Pancreas (tissue), 10 donors: ENCODE data around the gene RAB35. TPM values are rescaled to one million over a fixed set of nuclear protein-coding genes. Genes with fewer than 3 reads are reported as not detected.

Experiments used
- ATAC-seq, 4 donors: fragments of 200-7000 bp; cut with Tn5 transposase; one replicate each; pipeline versions ENCODE4 v1.8.0 to v1.9.1; 2020; ENCODE audit warnings: mild to moderate bottlenecking in 4 of 4, moderate library complexity in 4 of 4
- DNase-seq, 6 donors: peaks; one replicate each; pipeline ENCODE4 v3.0.0-alpha.2; 2020
- FAIRE-seq: peaks from 2 replicates; lab custom pipeline; 2012; peaks lifted over from hg19 to GRCh38; lab: Jason Lieb, UNC
- H3K27ac ChIP-seq, 4 donors: fragments of 200-600 bp; sonication (generic); 1 replicate in 3 of 4; 2 replicates in 1 of 4; pipeline versions ENCODE4 v1.5.0 to v1.8.0; 2020
- H3K27me3 ChIP-seq, 4 donors: fragments of 200-600 bp; one replicate each; pipeline ENCODE4 v1.8.0; 2021
- H3K36me3 ChIP-seq, 3 donors: fragments of 200-600 bp; sonication (generic) in 1 of 3; one replicate each; pipeline versions ENCODE4 v1.5.0 to v1.8.0; 2020 to 2021
- H3K4me1 ChIP-seq, 3 donors: fragments of 200-600 bp; one replicate each; pipeline ENCODE4 v1.8.0; 2021
- H3K4me3 ChIP-seq, 4 donors: fragments of 200-600 bp; sonication (generic) in 2 of 4; one replicate each; pipeline versions ENCODE4 v1.5.0 to v1.8.0; 2020 to 2021
- H3K9me3 ChIP-seq, 4 donors: fragments of 200-600 bp; one replicate each; pipeline ENCODE4 v1.8.0; 2021
- WGBS, 2 donors: extraction: QIAGEN DNeasy Blood & Tissue Kit; methylation state at CpG; one replicate each; pipeline ENCODE4 v1.1.7; 2013; 5-methylcytosine and 5-hydroxymethylcytosine counted together
- intact Hi-C, 3 donors: fragments of 100-400 bp; cut with DNase I; formaldehyde crosslinking; loops; one replicate each; pipeline versions ENCODE4 v1.11.1 to v1.14.2; 2022
- polyA plus RNA-seq, 2 donors: library from polyadenylated mRNA; stranded (reverse); fragments of 200-250 nt; gene quantifications; one replicate each; pipeline ENCODE4 v1.2.3, GENCODE V29; 2013
- total RNA-seq, 6 donors: library from RNA; stranded (reverse); fragmentation: NEBNext Ultra II Directional in 4 of 6; extraction: Animal tissue kit (Norgen Biotek cat#: 25700) in 4 of 6; gene quantifications; one replicate each; pipeline versions ENCODE4 v1.2.1 to v1.2.4, GENCODE V29; 2021 to 2023
- TF ChIP-seq, protein P1 (sequence below), 4 donors: fragments of 200-600 bp; sonication (generic) in 3 of 4; IDR thresholded peaks; one replicate each; pipeline versions ENCODE4 v1.5.0 to v1.8.0; 2021; ENCODE audit warnings: antibody characterized with exemption in 4 of 4
- donor health status: healthy with polysubstance abuse.
- donor health status: DM: no; HTN: no; CAD: no; lungs with moderate emphysema.
- donor health status: DM: no; HTN: no; CAD: no.
- donor health status: control.
- donor health status: control.
- donor health status: Bipolar disorder and iron deficiency.
- donor health status: DM: yes; HTN: yes; CAD: no.
- donor health status: DM: no; HTN: no; CAD: no.
- donor health status: DM: no; HTN: no; CAD: no.
- donor health status: DM: yes; HTN: yes; CAD: no.

Gene RAB35
- total and polyA plus RNA-seq, 8 donors: 10.7 to 23.0 (median 14.5) TPM

DNA sequence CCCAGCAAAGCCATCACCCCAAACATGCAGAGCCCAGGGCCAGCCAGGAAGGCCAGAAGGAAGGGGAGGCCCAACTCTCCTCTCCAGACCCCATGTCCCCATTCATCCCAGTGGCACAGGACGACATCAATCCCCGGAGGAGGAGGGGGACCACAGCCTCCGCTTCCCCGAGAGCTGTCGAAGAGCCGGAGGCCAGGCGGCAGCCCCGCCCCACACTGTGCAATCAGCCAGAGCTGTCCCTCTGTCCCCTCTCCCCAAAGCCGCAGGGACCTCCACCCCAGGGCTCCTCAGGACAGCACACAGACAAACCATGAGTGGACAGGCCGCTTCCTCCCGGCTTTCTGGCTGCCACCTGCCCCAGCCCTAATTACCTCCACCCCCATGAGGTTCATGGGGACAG is 16.8 kb downstream of the RAB35 start:
- no peaks in the 10 kb centered on the region for H3K27me3 ChIP-seq
- FAIRE-seq: no peak
- ATAC-seq: no peak
- H3K9me3 ChIP-seq: no peaks in the 10 kb centered on the region
- DNase-seq: no peak
- no peak overlapping the region for H3K27ac ChIP-seq
- peaks cover 0 to 8% (median 8%) of the 10 kb centered on the region in 3 donors for H3K4me1 ChIP-seq
- intact Hi-C loops: no loop called here
- no peak overlapping the region for H3K4me3 ChIP-seq
- H3K36me3 ChIP-seq: peaks cover 0 to 34% (median 4%) of the 10 kb centered on the region in 3 donors
- 95 to 96% methylated on average over 11 of the region's 11 CpGs for WGBS, 2 donors
- TF ChIP-seq, protein P1, sequence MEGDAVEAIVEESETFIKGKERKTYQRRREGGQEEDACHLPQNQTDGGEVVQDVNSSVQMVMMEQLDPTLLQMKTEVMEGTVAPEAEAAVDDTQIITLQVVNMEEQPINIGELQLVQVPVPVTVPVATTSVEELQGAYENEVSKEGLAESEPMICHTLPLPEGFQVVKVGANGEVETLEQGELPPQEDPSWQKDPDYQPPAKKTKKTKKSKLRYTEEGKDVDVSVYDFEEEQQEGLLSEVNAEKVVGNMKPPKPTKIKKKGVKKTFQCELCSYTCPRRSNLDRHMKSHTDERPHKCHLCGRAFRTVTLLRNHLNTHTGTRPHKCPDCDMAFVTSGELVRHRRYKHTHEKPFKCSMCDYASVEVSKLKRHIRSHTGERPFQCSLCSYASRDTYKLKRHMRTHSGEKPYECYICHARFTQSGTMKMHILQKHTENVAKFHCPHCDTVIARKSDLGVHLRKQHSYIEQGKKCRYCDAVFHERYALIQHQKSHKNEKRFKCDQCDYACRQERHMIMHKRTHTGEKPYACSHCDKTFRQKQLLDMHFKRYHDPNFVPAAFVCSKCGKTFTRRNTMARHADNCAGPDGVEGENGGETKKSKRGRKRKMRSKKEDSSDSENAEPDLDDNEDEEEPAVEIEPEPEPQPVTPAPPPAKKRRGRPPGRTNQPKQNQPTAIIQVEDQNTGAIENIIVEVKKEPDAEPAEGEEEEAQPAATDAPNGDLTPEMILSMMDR (IDR thresholded peaks at IDR 0.05): no peak

DNA sequence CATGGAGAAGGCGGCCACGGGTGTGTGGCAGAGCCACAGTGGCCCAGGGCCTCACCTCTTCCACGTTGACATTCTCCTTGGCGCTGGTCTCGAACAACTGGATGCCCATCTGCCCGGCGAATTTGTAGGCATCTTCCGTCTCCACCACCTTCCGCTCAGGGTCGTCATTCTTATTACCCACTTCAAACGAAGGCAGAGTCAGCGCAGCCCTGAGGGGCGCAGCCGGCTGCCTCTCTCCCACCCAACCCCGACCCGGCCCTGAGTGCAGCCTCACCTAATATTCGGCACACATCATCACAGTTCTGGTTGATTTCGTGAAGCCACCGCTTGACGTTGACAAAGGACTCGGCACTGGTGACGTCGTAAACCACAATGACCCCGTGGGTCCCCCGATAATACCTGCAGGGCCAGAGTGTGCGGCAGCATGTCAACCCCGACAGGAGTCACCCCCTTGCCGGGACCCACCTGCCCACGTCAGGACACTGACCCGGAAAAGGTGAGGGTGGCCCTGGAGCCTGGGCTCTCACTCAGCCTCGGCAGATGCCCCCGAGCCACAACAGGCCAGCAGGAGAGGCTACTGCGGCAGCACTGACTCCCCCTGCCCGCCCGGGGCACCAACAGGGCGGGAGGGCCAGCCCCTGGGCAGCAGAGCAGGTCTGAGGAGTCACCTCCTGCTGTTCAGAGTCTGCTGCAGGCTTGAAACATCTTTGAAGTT is 17.6 kb downstream of the RAB35 start:
- FAIRE-seq: no peak
- H3K4me1 ChIP-seq: peaks cover 0 to 8% (median 8%) of the 10 kb centered on the region in 3 donors
- TF ChIP-seq, protein P1 (IDR thresholded peaks at IDR 0.05): no peak
- ATAC-seq: no peak
- H3K4me3 ChIP-seq: no peak overlapping the region
- H3K9me3 ChIP-seq: no peaks in the 10 kb centered on the region
- H3K27ac ChIP-seq: no peak overlapping the region
- intact Hi-C loops: no loop called here
- H3K27me3 ChIP-seq: no peaks in the 10 kb centered on the region
- DNase-seq: no peak
- peaks cover 0 to 34% (median 4%) of the 10 kb centered on the region in 3 donors for H3K36me3 ChIP-seq
- WGBS, 2 donors: 95 to 96% methylated on average over 36 of the region's 36 CpGs

DNA sequence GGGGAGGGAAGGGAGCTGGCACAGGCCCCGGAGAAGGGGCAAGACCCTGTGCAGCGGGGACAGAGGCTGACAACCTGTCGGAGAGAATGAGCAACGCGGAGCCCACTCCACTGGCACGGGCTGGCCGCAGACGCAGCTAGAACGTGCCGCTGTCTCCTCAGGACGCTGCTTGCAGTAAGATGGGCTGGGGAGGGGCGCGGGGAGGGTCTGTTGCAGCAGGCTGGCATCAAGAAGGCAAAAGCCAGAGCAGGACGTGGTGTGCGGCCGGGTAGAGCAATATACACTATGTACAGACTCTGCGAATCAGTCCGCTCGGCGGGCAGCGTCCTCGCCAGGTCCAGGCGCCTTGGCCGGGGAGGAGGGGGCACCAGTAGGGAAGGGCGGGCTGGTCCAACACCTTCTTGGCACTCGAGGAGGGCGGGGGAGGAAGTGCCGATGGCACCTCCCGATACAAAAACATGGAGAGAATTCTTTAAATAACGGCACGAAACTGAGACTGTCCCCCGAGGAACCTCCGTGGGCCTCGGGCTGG is 19.8 kb downstream of the RAB35 start:
- no peak for FAIRE-seq
- H3K27me3 ChIP-seq: no peaks in the 10 kb centered on the region
- H3K36me3 ChIP-seq: peaks cover 0 to 22% (median 4%) of the 10 kb centered on the region in 3 donors
- H3K4me3 ChIP-seq: no peak overlapping the region
- peaks cover 0 to 8% (median 8%) of the 10 kb centered on the region in 3 donors for H3K4me1 ChIP-seq
- DNase-seq: peak in 1 of 6 donors; percentile 76
- no peaks in the 10 kb centered on the region for H3K9me3 ChIP-seq
- TF ChIP-seq, protein P1 (IDR thresholded peaks at IDR 0.05): no peak
- H3K27ac ChIP-seq: no peak overlapping the region
- WGBS, 2 donors: 91 to 94% methylated on average over 34 of the region's 34 CpGs
- no peak for ATAC-seq
- intact Hi-C loops: no loop called here

DNA sequence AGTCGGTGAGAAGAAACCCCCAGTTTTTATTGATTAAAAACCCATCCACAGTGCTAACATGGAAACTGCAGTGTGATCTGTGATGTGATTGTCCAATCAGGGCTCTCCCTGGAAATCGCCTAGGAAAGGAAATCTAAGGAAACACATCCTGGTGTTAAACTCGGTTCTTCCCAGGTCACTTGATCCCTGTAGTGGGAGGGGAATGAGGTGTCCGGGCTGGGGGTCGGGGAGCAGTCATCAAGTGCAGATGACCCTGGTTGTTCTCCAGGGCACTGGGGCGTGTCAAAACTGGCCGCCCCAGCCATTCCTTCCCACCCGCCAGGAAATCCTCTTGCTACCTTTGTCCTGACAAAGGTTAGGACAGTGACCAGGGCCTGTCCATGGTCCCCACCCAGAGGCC is 20.8 kb downstream of the RAB35 start:
- Histone ChIP-seq H3K27ac (no peak overlapping the region), H3K9me3 (no peaks in the 10 kb centered on the region), H3K36me3 (peaks cover 0 to 22% (median 4%) of the 10 kb centered on the region in 3 donors), H3K4me3 (no peak overlapping the region), H3K4me1 (peaks cover 0 to 1% (median 0%) of the 10 kb centered on the region in 3 donors), H3K27me3 (no peaks in the 10 kb centered on the region)
- no peak for ATAC-seq
- 85 to 89% methylated on average over 8 of the region's 8 CpGs for WGBS, 2 donors
- DNase-seq: peak in 1 of 6 donors; percentile 40
- no peak for FAIRE-seq
- TF ChIP-seq, protein P1 (IDR thresholded peaks at IDR 0.05): no peak
- intact Hi-C loops: no loop called here

DNA sequence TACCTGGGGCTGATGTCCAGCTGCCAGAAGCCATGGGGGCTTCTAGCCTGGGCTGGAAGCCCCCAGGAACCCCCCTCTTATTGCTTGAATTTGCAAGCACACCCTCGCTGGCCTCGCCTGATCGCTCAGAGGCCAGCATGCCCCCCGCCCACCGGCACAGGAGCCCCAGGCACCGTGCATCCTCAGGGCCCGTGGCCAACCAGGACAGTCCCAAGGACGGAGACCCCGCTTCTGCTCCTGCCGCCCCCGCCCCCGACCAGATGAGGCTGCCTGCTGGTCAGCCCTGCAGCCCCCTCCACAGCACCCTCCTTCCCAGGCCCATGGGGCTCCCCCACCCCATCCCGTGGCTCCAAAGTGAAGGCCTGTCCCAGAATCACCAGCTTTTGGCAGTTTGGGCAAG is 21.2 kb downstream of the RAB35 start:
- DNase-seq (peak in 1 of 6 donors; percentile 70), ATAC-seq (no peak), FAIRE-seq (no peak)
- H3K27ac ChIP-seq: no peak overlapping the region
- 92 to 97% methylated on average over 13 of the region's 13 CpGs for WGBS, 2 donors
- intact Hi-C loops: no loop called here
- no peak overlapping the region for H3K4me3 ChIP-seq
- no peaks in the 10 kb centered on the region for H3K27me3 ChIP-seq
- peaks cover 0 to 22% (median 4%) of the 10 kb centered on the region in 3 donors for H3K36me3 ChIP-seq
- TF ChIP-seq, protein P1 (IDR thresholded peaks at IDR 0.05): no peak
- H3K9me3 ChIP-seq: no peaks in the 10 kb centered on the region
- no peaks in the 10 kb centered on the region for H3K4me1 ChIP-seq
